B cell (primary cell): ENCODE data around the gene ABCG2. TPM values are rescaled to one million over a fixed set of nuclear protein-coding genes. Genes with fewer than 3 reads are reported as not detected.

ENCODE experiments used
- ATAC-seq: fragments of 200-7000 bp; cut with Tn5 transposase; one replicate; pipeline ENCODE4 v1.10.0; 2021; ENCODE audit warnings: low read depth, mild to moderate bottlenecking, moderate number of reproducible peaks, moderate library complexity
- CTCF ChIA-PET: fragments of 350-600 bp; sonication (Branson Sonifier 250); formaldehyde crosslinking; loops from one replicate; lab custom pipeline; 2021; ENCODE audit warnings: antibody characterized with exemption, inconsistent platforms; lab: Charles Lee
- POLR2A ChIA-PET: fragments of 350-600 bp; sonication (Branson Sonifier 250); formaldehyde crosslinking; loops from one replicate; lab custom pipeline; 2021; ENCODE audit warnings: antibody characterized with exemption; lab: Charles Lee
- DNase-seq: peaks from one replicate; pipeline ENCODE4 v3.0.0; 2013
- H2AFZ ChIP-seq: 2 replicates; pipeline ENCODE4 v1.6.1; 2012; ENCODE audit warnings: mild to moderate bottlenecking, low read depth, low read length; ENCODE audit not compliant: insufficient read depth, poor library complexity, severe bottlenecking
- H3K27ac ChIP-seq, 2 donors: 1 replicate in 1 of 2; 2 replicates in 1 of 2; pipeline ENCODE4 v1.5.1; 2012 to 2013; ENCODE audit warnings: low read length in 2 of 2, mild to moderate bottlenecking in 2 of 2, moderate library complexity in 1 of 2
- H3K27me3 ChIP-seq, 4 experiments: fragments of 200-600 bp in 1 of 4; sonication (generic) in 1 of 4; replicated peaks in 1 of 4; 1 replicate in 2 of 4; 2 replicates in 2 of 4; pipeline versions ENCODE4 v1.6.1 to v1.7.0; 2013 to 2016; ENCODE audit warnings: low read length in 3 of 4, mild to moderate bottlenecking in 2 of 4, mixed read lengths in 1 of 4, moderate library complexity in 1 of 4; ENCODE audit not compliant: insufficient read depth in 4 of 4, control insufficient read depth in 3 of 4; ENCODE audit errors: control extremely low read depth in 1 of 4
- H3K36me3 ChIP-seq, 2 experiments: replicated peaks in 1 of 2; 1 replicate in 1 of 2; 2 replicates in 1 of 2; pipeline versions ENCODE4 v1.6.1 to v1.7.1; 2013; ENCODE audit warnings: low read length in 1 of 2; ENCODE audit not compliant: insufficient read depth in 2 of 2, control insufficient read depth in 1 of 2; ENCODE audit errors: control extremely low read depth in 1 of 2, extremely low read depth in 1 of 2
- H3K4me1 ChIP-seq, 2 donors: fragments of 200-600 bp in 1 of 2; sonication (generic) in 1 of 2; 1 replicate in 1 of 2; 2 replicates in 1 of 2; pipeline versions ENCODE4 v1.5.1 to v1.6.1; 2013 to 2017; ENCODE audit warnings: low read length in 2 of 2; ENCODE audit not compliant: control insufficient read depth in 2 of 2, insufficient read depth in 2 of 2
- H3K4me2 ChIP-seq: replicated peaks from 2 replicates; pipeline ENCODE3; 2012; ENCODE audit warnings: mild to moderate bottlenecking, low read depth, low read length; ENCODE audit not compliant: poor library complexity, severe bottlenecking
- H3K4me3 ChIP-seq, 5 experiments: fragments of 200-600 bp in 1 of 5; sonication (generic) in 1 of 5; 1 replicate in 3 of 5; 2 replicates in 2 of 5; pipeline versions ENCODE4 v1.5.1 to v1.7.0; 2011 to 2016; ENCODE audit warnings: low read length in 4 of 5, mild to moderate bottlenecking in 4 of 5, low read depth in 2 of 5, control low read depth in 1 of 5, moderate library complexity in 1 of 5; ENCODE audit not compliant: insufficient read depth in 1 of 5; ENCODE audit errors: control extremely low read depth in 1 of 5, extremely low read depth in 1 of 5
- H3K79me2 ChIP-seq: fragments of 200-600 bp; sonication (generic); one replicate; pipeline ENCODE4 v1.6.0; 2016; ENCODE audit warnings: low read length; ENCODE audit not compliant: control insufficient read depth, insufficient read depth
- H3K9ac ChIP-seq: fragments of 200-600 bp; sonication (generic); 2 replicates; pipeline ENCODE4 v1.6.1; 2017; ENCODE audit warnings: mild to moderate bottlenecking, low read length, moderate library complexity
- H3K9me3 ChIP-seq, 3 donors: one replicate each; pipeline versions ENCODE4 v1.6.1 to v1.7.1; 2013; ENCODE audit warnings: low read length in 2 of 3; ENCODE audit not compliant: control insufficient read depth in 2 of 3, insufficient read depth in 1 of 3; ENCODE audit errors: control extremely low read depth in 1 of 3
- H4K20me1 ChIP-seq: 2 replicates; pipeline ENCODE4 v1.6.0; 2012; ENCODE audit warnings: mild to moderate bottlenecking, low read length; ENCODE audit not compliant: insufficient read depth, control insufficient read depth, poor library complexity, severe bottlenecking
- H3K27ac Mint-ChIP-seq: one replicate; pipeline ENCODE4 v1.8.0; 2021; ENCODE audit warnings: mixed read lengths
- H3K27me3 Mint-ChIP-seq: one replicate; pipeline ENCODE4 v1.8.0; 2021; ENCODE audit warnings: mixed read lengths
- H3K4me1 Mint-ChIP-seq: one replicate; pipeline ENCODE4 v1.8.0; 2021; ENCODE audit warnings: mixed read lengths
- H3K4me3 Mint-ChIP-seq: one replicate; pipeline ENCODE4 v1.8.0; 2021; ENCODE audit warnings: mixed read lengths
- H3K9me3 Mint-ChIP-seq: one replicate; pipeline ENCODE4 v1.8.0; 2022; ENCODE audit warnings: mixed read lengths; ENCODE audit not compliant: insufficient read depth
- CTCF ChIP-seq: fragments of 200-600 bp; IDR thresholded peaks from one replicate; pipeline ENCODE4 v1.8.0; 2022; ENCODE audit warnings: antibody characterized with exemption, mild to moderate bottlenecking
- EZH2 ChIP-seq: IDR thresholded peaks from 2 replicates; pipeline ENCODE4 v1.6.1; 2012; ENCODE audit warnings: borderline replicate concordance, low read depth, mild to moderate bottlenecking, moderate library complexity, low read length; ENCODE audit not compliant: insufficient read depth, poor library complexity, severe bottlenecking
- WGBS: methylation state at CpG from one replicate; pipeline ENCODE4 v1.1.5; 2013; ENCODE audit warnings: missing lambda C conversion rate; ENCODE audit not compliant: insufficient coverage; 5-methylcytosine and 5-hydroxymethylcytosine counted together
- intact Hi-C: fragments of 100-400 bp; cut with micrococcal nuclease; formaldehyde crosslinking; loops from one replicate; pipeline ENCODE4 v1.10.0; 2022
- polyA plus RNA-seq: library from polyadenylated mRNA; depleted of rRNA; stranded (reverse); fragments of >200 nt; gene quantifications from 2 replicates; pipeline ENCODE4 v1.2.3, GENCODE V29; 2012
- total RNA-seq, 2 donors: library from RNA; stranded (reverse); fragments of 120-200 nt in 1 of 2; gene quantifications; 1 replicate in 1 of 2; 2 replicates in 1 of 2; pipeline versions ENCODE4 v1.2.3 to v1.2.4, GENCODE V29; 2013 to 2022

Gene ABCG2
- total and polyA plus RNA-seq, 2 donors (not counting 1 experiment from before 2014, with no cell fraction given) = 0.01 TPM; not detected in 1

GRCh38 chr4:88138561-88138960 lies 19.9 kb downstream of the ABCG2 start:
- DNase-seq = no peak
- CTCF ChIA-PET = no interaction called here

GRCh38 chr4:88137112-88137511 lies 21.3 kb downstream of the ABCG2 start:
- Histone ChIP-seq H3K4me1 (no peaks in the 10 kb centered on the region), H3K4me2 (no peak overlapping the region), H3K9ac (no peak overlapping the region), H2AFZ (no peak overlapping the region), H3K36me3 (no peaks in the 10 kb centered on the region), H3K9me3 (no peaks in the 10 kb centered on the region), H3K27ac (no peak overlapping the region), H4K20me1 (no peaks in the 10 kb centered on the region), H3K27me3 (no peaks in the 10 kb centered on the region), H3K4me3 (no peak overlapping the region), H3K79me2 (no peaks in the 10 kb centered on the region)
- no peak for TF ChIP-seq EZH2
- no peak for TF ChIP-seq CTCF
- ChIA-PET POLR2A (no interaction called here), CTCF (no interaction called here)
- H3K4me3 Mint-ChIP-seq = no peak overlapping the region
- ATAC-seq (no peak), DNase-seq (no peak)
- no CpG with 5 or more reads among the region's 2 CpGs for WGBS
- H3K27ac Mint-ChIP-seq = no peak overlapping the region
- peaks cover 3% of the 10 kb centered on the region for H3K27me3 Mint-ChIP-seq
- H3K9me3 Mint-ChIP-seq = no peaks in the 10 kb centered on the region
- no peaks in the 10 kb centered on the region for H3K4me1 Mint-ChIP-seq
- intact Hi-C loops = no loop called here

More at GRCh38 chr4:88138561-88138960, 19.9 kb downstream of the ABCG2 start:
- Histone ChIP-seq H3K9ac (no peak overlapping the region), H3K9me3 (no peaks in the 10 kb centered on the region), H3K27me3 (no peaks in the 10 kb centered on the region), H3K79me2 (no peaks in the 10 kb centered on the region), H3K27ac (no peak overlapping the region), H3K36me3 (no peaks in the 10 kb centered on the region), H3K4me2 (no peak overlapping the region), H3K4me1 (no peaks in the 10 kb centered on the region), H3K4me3 (no peak overlapping the region), H4K20me1 (no peaks in the 10 kb centered on the region), H2AFZ (no peak overlapping the region)
- 100% methylated on average over 1 of the region's 2 CpGs for WGBS
- POLR2A ChIA-PET = no interaction called here
- ATAC-seq = no peak
- no peaks in the 10 kb centered on the region for H3K4me1 Mint-ChIP-seq
- TF ChIP-seq EZH2 (no peak), CTCF (no peak)
- H3K27ac Mint-ChIP-seq = no peak overlapping the region
- no peaks in the 10 kb centered on the region for H3K9me3 Mint-ChIP-seq
- H3K27me3 Mint-ChIP-seq = no peaks in the 10 kb centered on the region
- H3K4me3 Mint-ChIP-seq = no peak overlapping the region
- intact Hi-C loops = no loop called here
